HL-60/S4 treated with retinoic acid at 250 ng/mL for 4 days and 3 days (cell line): Measurements from ENCODE around the gene CSNK1D.
"Not testable (repeated sequence)": the region's sequence is repeated elsewhere in the genome, so short reads cannot be mapped to it uniquely, and the experiment has no call there.

Experiments
- in situ Hi-C: fragments of 300-500 bp; cut with MboI; formaldehyde crosslinking; loops from 2 replicates; pipeline ENCODE4 v1.7.0; 2022; ENCODE audit warnings: low sequenced_read_pairs

Gene CSNK1D

GRCh38 chr17:82198092-82198491 is 75.4 kb downstream of the CSNK1D start:
- in situ Hi-C loops, result no loop called here

GRCh38 chr17:82195675-82196672 is 77.5 kb downstream of the CSNK1D start:
- in situ Hi-C loops, result no loop called here

GRCh38 chr17:82194765-82195164 is 78.7 kb downstream of the CSNK1D start:
- in situ Hi-C loops, result no loop called here

GRCh38 chr17:82193520-82194220 is 79.8 kb downstream of the CSNK1D start:
- in situ Hi-C loops, result no loop called here

GRCh38 chr17:82193050-82193449 is 80.5 kb downstream of the CSNK1D start:
- in situ Hi-C loops, result not testable (repeated sequence)
